Ammon's horn (tissue), 1 donor: Measurements from ENCODE around the gene CCDC24.

Source experiments
- DNase-seq: peaks from one replicate; pipeline ENCODE4 v3.0.0-alpha.2; 2016; ENCODE audit warnings: low spot score

CCDC24 gene

DNA sequence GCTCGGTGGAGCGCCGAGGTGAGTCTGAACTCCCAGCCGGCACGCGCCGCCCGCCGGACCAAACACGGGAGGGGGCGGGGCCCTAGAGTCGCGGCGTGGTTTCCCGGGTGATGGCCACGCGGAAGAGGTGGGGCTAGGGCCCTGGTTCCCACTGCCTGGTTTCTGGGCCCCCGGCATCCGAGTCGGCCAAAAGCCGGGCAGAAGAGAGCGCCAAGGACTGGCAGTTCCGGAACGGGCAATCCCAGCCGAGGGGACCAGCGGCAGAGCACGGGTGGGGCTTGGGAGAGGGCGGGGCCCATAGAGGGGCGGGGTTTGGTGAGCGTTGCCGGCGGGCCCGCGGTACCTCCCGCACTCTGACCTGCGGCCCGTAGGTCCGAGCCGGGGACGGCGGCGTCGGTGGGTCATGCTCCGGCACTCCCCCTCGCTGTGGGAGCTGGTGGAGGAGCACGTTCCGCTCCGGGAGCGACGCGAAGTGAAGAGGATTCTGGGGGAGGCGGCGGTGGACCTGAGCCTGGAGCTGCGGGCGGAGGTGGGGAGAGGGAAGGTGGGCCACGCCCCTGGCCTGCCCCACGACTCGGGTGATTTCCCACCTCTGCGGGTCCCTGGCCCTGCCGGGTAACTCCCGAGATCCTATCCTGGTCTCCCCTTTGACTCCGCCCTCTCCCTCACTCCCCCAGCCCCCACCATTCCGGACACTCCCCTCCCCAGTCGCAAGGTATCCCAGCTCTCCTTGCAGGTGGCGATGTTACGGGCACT, at the start of gene CCDC24:
CCDC24 (plus strand) TSS at position 124 of the 756 bp plus-strand sequence; CDS start at position 404, 280 bp downstream.
- peak; percentile 85 for DNase-seq

- DNase-seq, result no peak
Measured at GRCh38 chr1:43942411-43942810, 49.0 kb upstream of the CCDC24 start.

DNA sequence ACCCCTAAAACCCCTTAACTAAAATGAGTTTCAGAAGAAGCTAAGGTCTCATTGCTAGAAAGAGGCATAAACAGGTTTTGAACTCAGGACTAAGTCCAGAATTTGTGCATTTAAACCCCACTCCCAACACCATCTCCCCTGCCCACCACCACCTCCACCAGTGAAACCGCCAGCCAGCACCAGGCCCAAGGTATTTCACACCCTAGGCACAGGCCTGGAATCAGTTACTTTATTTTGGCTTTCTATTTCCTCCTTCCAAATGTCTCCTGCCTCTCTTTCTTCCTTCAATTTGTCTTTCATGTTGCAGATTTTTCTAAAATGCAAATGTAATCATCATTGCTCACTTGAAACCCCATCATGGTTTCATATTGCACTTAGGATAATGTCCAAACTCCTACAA, 46.5 kb upstream of the CCDC24 start:
- DNase-seq, result no peak

- no peak for DNase-seq
Measured at GRCh38 chr1:43945674-43946235, 45.6 kb upstream of the CCDC24 start.

GRCh38 chr1:43946236-43947060, 45.0 kb upstream of the CCDC24 start, which contains the start of gene IPO13:
TSS of gene IPO13 (plus strand) at chr1:43946950. CDS start at chr1:43947601, 651 bp downstream.
- peak; percentile 98 for DNase-seq

- DNase-seq, result no peak
Measured at GRCh38 chr1:43947061-43947873, 44.1 kb upstream of the CCDC24 start.

DNA sequence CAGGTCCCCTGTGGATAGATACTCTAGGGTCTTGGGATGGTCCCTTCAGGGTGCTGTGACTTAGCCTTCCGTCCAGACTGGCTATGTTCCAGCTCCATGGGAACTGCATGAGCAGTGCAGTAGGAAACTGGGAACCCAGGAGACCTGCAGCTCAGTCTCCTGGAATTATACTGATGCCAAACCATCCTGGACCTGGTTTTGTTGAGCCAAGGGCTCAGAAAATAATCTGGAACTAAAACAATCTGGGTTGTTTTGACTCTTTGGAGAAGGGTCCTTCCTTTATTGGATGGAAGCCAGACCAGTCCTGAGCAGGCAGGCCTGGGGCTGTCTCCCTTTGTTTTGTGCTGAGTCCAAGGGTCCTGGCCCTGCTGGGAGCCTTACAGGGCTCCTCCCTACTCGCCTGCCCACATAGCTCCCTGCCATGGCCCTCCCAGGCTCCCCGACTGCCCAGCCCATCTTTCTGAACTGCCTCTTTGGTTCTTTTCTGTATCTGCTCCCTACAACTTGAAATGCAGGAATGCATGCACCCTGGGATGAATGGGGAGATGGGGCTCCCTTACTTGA, 43.4 kb upstream of the CCDC24 start:
- DNase-seq, result no peak

DNA sequence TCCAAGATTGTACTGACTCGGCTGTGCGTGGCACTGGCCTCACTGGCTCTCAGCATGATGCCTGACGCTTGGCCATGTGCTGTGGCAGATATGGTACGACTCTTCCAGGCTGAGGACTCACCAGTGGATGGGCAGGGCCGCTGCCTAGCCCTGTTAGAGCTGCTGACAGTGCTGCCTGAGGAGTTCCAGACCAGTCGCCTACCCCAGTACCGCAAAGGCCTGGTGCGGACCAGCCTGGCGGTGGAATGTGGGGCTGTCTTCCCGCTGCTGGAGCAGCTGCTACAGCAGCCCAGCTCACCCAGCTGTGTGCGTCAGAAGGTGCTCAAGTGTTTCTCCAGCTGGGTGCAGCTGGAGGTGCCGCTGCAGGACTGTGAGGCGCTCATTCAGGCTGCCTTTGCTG, 41.7 kb upstream of the CCDC24 start:
- DNase-seq, result no peak

- DNase-seq, result no peak
Measured at GRCh38 chr1:43951021-43951985, 40.1 kb upstream of the CCDC24 start.

DNA sequence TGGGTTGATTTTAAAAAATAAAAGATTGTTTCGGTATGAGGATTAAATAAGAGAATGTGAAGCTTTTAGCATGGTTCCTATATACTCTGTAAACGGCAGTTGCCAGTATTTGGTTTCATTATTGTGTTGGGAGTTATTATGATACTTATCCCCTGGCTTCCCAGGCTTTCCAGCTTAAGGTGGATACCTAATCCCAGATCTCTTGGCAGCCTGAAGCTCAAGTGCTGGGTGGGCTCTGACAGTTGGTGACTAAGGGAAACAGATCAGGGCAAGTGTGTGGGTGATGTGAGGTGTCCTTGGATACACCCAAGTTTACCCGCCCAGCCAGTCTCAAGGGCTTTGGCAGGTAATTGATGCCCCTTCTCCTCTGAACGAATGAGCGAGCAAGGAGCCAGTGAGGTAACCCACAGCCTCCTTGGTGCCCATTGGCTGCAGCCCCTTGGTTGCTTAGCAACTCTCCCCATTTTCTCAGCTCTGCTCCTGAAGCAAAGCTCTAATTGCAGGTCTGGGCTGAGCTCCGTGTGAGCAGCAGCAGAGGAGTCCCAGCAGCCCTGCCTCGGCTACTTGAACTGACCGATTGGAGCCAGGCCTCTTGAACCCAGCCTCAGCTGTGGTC, 38.6 kb upstream of the CCDC24 start:
- DNase-seq, result peak; percentile 49

GRCh38 chr1:43953361-43953760, 38.0 kb upstream of the CCDC24 start:
- no peak for DNase-seq

- peak; percentile 94 for DNase-seq
Measured at GRCh38 chr1:43954036-43954435, 37.4 kb upstream of the CCDC24 start.

DNA sequence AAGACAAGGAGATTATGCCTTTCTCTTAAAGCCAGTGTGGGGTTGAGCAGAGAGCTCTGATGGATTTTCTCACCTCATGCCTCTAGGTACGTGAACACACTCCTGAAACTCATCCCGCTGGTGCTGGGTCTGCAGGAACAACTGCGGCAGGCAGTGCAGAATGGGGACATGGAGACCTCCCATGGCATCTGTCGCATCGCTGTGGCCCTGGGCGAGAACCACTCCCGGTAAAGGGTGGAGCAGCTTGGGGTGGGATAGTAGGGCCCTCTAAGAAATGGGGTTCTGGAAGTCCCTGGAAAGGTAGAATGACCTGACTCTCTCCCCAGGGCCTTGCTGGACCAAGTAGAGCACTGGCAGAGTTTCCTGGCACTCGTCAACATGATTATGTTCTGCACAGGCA, 35.2 kb upstream of the CCDC24 start:
- no peak for DNase-seq

GRCh38 chr1:43957407-43958040, 33.9 kb upstream of the CCDC24 start:
- no peak for DNase-seq

GRCh38 chr1:43958351-43959255, 32.8 kb upstream of the CCDC24 start:
- no peak for DNase-seq

- no peak for DNase-seq
Measured at GRCh38 chr1:43960798-43961197, 30.6 kb upstream of the CCDC24 start.

- no peak for DNase-seq
Measured at GRCh38 chr1:43961692-43962091, 29.7 kb upstream of the CCDC24 start.

- peak; percentile 79 for DNase-seq
Measured at GRCh38 chr1:43962324-43962723, 29.1 kb upstream of the CCDC24 start.
